ENCODE data around the gene DPEP2.
"Not testable (repeated sequence)": the region's sequence is repeated elsewhere in the genome, so short reads cannot be mapped to it uniquely, and the experiment has no call there.

The DPEP2 gene

GRCh38 chr16:68005211-68005610 is 5.9 kb upstream of the DPEP2 start:
- DNase-seq, result no peak

GRCh38 chr16:68003031-68003430 is 3.7 kb upstream of the DPEP2 start:
- DNase-seq, result no peak

- DNase-seq, result no peak
Observed at GRCh38 chr16:68000450-68000849, 1.2 kb upstream of the DPEP2 start.

GRCh38 chr16:67999985-68000384 is 701 bp upstream of the DPEP2 start:
- no peak for DNase-seq

- not testable (repeated sequence) for DNase-seq
Observed at GRCh38 chr16:67998231-67998778, 979 bp downstream of the DPEP2 start.

GRCh38 chr16:67996666-67997065 is 2.6 kb downstream of the DPEP2 start:
- DNase-seq, result no peak

GRCh38 chr16:67995423-67995822 is 3.9 kb downstream of the DPEP2 start:
- DNase-seq, result no peak

GRCh38 chr16:67994040-67994408 is 5.3 kb downstream of the DPEP2 start:
- not testable (repeated sequence) for DNase-seq

- DNase-seq, result peak; percentile 34
Observed at GRCh38 chr16:67993207-67994039, 5.9 kb downstream of the DPEP2 start.

GRCh38 chr16:67992661-67993206 is 6.5 kb downstream of the DPEP2 start:
- DNase-seq, result no peak

GRCh38 chr16:67990018-67990386 is 9.3 kb downstream of the DPEP2 start:
- no peak for DNase-seq

- DNase-seq, result no peak
Observed at GRCh38 chr16:67989322-67990017, 9.8 kb downstream of the DPEP2 start.

- DNase-seq, result no peak
Observed at GRCh38 chr16:67988675-67989074, 10.6 kb downstream of the DPEP2 start.

GRCh38 chr16:67987460-67988160 is 11.7 kb downstream of the DPEP2 start:
- DNase-seq, result no peak

- no peak for DNase-seq
Observed at GRCh38 chr16:67986949-67987348, 12.3 kb downstream of the DPEP2 start.

- DNase-seq, result no peak
Observed at GRCh38 chr16:67982011-67982696, 17.1 kb downstream of the DPEP2 start.

GRCh38 chr16:67979955-67980678 is 19.2 kb downstream of the DPEP2 start, which contains the start of gene DPEP3:
Gene DPEP3, minus strand, starts transcription at chr16:67980499. Its CDS starts 119 bp downstream, at chr16:67980380.
- no peak for DNase-seq

- DNase-seq, result no peak
Observed at GRCh38 chr16:67977469-67978227, 21.6 kb downstream of the DPEP2 start.

- no peak for DNase-seq
Observed at GRCh38 chr16:67977005-67977404, 22.3 kb downstream of the DPEP2 start.

GRCh38 chr16:67976205-67976604 is 23.1 kb downstream of the DPEP2 start:
- DNase-seq, result no peak
